Measurements from ENCODE around the gene HSD17B3.

The HSD17B3 gene

DNA sequence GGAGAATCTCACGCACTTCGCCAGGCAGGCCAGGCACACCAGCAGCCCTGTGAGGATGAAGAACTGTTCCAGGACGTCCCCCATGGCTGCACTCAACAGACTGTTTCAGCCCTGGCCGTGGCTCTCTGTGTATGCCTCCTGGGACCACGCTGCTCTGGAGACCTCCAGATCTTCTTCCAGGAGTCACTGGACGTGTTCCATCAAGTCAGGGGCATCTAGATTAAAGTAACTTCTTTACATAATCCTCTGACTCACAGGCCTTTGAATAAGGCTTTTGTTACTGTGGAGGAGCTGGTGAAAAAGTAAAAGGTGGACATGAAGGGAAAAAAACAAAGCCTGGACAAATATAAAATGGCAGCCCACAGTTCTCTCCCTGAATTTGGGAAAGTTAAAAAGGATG lies at the start of gene HSD17B3:
HSD17B3 (minus strand) TSS at position 156 of the 400 bp plus-strand sequence; CDS start at position 84, 72 bp downstream.
- DNase-seq (ENCODE audit: low read depth): peak; percentile 61

DNA sequence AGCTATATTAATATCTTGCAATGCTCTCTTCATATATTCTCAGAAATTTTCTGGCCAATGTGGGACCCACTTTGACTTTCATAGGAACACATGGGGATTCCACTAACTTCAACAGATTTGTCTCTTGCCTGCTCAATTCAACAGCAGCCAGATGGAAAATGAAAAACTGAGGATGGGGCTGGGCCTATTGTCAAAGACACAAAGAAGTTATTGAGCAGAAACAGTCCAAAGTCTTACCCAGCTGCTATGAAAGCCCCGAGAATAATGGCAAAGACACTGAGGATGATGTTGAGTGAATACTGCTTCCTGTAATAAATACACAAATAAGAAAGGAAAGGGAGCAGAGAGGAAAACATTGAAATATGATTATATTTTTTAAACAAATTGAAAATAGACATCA lies 48.9 kb upstream of the HSD17B3 start:
- no peak for DNase-seq (ENCODE audit: low read depth)
- H3K4me3 ChIP-seq (ENCODE audit: low read length): no peak overlapping the region

More for the DNA sequence above, at the start of gene HSD17B3:
- no peak for TF ChIP-seq CTCF (conservative IDR thresholded peaks at IDR 0.05; ENCODE audit: low read depth, low read length)
- no peak within 1 kb of the TSS for H3K4me3 ChIP-seq (ENCODE audit: low read length)

GRCh38 chr9:96348261-96348660 lies 46.3 kb upstream of the HSD17B3 start:
- TF ChIP-seq CTCF (conservative IDR thresholded peaks at IDR 0.05; ENCODE audit: low read depth, low read length): no peak
- H3K4me3 ChIP-seq (ENCODE audit: low read length): no peak overlapping the region
- no peak for DNase-seq (ENCODE audit: low read depth)

More for the DNA sequence above, 48.9 kb upstream of the HSD17B3 start:
- no peak for TF ChIP-seq CTCF (conservative IDR thresholded peaks at IDR 0.05; ENCODE audit: low read depth, low read length)

DNA sequence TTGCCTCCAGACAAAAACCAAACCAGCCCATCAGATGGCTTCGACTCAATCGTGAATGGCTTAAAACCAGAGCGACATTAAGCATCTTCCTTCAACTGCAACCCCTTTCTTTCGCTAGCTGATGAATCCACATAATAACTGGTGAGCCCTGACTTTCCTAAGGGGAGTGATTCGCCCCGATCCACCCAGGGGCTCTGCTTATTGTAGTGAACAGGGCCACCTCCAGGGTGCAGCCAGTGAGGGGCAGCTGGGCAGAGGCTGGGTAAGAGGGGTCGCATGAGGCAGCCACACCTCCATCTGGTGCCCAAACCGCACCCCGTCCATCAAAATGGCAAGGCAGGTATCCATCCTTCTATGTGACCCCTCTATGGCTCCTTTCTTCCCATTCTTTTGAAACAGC lies 43.6 kb upstream of the HSD17B3 start:
- no peak for TF ChIP-seq CTCF (conservative IDR thresholded peaks at IDR 0.05; ENCODE audit: low read depth, low read length)
- DNase-seq (ENCODE audit: low read depth): no peak
- H3K4me3 ChIP-seq (ENCODE audit: low read length): no peak overlapping the region

DNA sequence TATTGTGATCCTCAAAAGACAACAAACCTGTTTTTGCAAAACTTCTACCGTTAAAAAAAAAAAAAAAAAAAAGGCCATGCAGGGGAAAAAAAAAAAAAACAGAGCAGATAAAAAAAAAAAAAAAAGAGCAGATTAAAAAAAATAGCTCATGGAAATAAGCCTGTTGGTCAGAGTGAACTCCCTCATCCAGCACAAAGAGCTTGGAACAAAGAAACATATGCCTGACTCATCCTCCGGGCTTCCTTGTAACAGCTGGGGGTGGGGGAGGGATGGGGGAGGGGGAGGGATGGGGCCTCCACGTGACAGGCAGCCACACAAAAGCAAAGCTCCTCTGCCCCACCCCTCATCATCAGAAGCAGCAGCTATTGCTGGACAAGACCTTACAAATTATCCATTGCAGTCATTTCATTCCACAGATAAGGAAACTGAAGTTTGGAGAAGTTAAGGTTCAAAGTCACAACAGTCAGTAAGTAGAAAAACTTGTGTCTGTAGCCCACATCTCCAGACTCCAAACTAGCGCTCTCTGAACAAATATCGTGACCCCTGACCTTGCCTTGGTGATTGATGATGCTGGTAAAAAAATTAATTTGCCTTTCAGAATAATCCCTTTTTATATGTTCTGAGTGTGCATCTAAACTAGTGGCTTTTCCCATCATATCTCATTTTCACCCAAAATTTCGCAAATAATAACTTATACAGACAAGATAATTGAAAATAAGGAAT lies 42.6 kb upstream of the HSD17B3 start:
- TF ChIP-seq CTCF (conservative IDR thresholded peaks at IDR 0.05; ENCODE audit: low read depth, low read length): no peak

GRCh38 chr9:96343515-96344360 lies 41.8 kb upstream of the HSD17B3 start:
- no peak overlapping the region for H3K4me3 ChIP-seq (ENCODE audit: low read length)
- no peak for TF ChIP-seq CTCF (conservative IDR thresholded peaks at IDR 0.05; ENCODE audit: low read depth, low read length)
- DNase-seq (ENCODE audit: low read depth): no peak

More for the DNA sequence above, 42.6 kb upstream of the HSD17B3 start:
- peak; percentile 91 for DNase-seq (ENCODE audit: low read depth)
- no peak overlapping the region for H3K4me3 ChIP-seq (ENCODE audit: low read length)

All from retinal pigment epithelial cell (primary cell).